Activated T-helper 1 cell treated with anti-CD3 and anti-CD28 coated beads, Interleukin-12 subunit alpha, Interleukin-12 subunit beta, Interleukin-2, Interleukin-4 antibody, amounts not matched to agents 30 ng/mL and 10 ng/mL and 1 ng/mL, durations not matched to agents 14 hours and 24 hours and 36 hours (primary cell): Measurements from ENCODE around the gene NRG2. TPM values are rescaled to one million over a fixed set of nuclear protein-coding genes. Genes with fewer than 3 reads are reported as not detected.

Experiments used
- DNase-seq: peaks from one replicate; pipeline ENCODE4 v3.0.0; 2021; ENCODE audit warnings: low spot score
- H3K27ac Mint-ChIP-seq: one replicate; pipeline ENCODE4 v1.8.0; 2021; ENCODE audit warnings: mild to moderate bottlenecking, mixed read lengths
- H3K27me3 Mint-ChIP-seq: one replicate; pipeline ENCODE4 v1.8.0; 2022; ENCODE audit warnings: mild to moderate bottlenecking, moderate library complexity, mixed read lengths; ENCODE audit not compliant: insufficient read depth
- H3K36me3 Mint-ChIP-seq: one replicate; pipeline ENCODE4 v1.8.0; 2021; ENCODE audit warnings: low read depth, mixed read lengths
- H3K4me1 Mint-ChIP-seq: one replicate; pipeline ENCODE4 v1.8.0; 2021; ENCODE audit warnings: low read depth, mixed read lengths
- H3K4me3 Mint-ChIP-seq: one replicate; pipeline ENCODE4 v1.8.0; 2021; ENCODE audit warnings: mild to moderate bottlenecking, moderate library complexity, mixed read lengths
- H3K9me3 Mint-ChIP-seq: one replicate; pipeline ENCODE4 v1.8.0; 2021; ENCODE audit warnings: mixed read lengths
- intact Hi-C: fragments of 100-400 bp; cut with micrococcal nuclease; formaldehyde crosslinking; loops from one replicate; pipeline ENCODE4 v1.15.1; 2024
- total RNA-seq: library from RNA; stranded (reverse); gene quantifications from 2 replicates; pipeline ENCODE4 v1.2.3, GENCODE V29; 2022

Gene NRG2
- total RNA-seq, 1 donor from 2014 or later, result 0.08 TPM

DNA sequence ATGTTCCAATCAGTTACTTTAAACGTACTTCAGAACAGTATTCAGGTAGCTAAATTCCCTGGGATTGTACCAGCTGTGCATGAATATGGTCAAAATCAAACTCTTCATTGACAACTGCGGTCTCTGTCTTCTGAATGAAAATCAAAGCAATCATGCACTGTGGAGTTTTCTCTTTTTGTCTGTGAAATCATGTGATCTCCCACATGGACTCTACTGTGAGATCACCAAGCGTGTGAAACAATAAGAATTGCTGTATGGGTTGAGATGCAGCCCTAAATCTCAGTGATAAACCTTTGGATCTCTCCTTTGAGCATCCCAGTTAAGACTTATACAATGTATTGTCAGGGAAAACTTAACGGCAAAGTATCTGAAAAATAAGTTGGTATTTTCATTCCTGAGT is 6.1 kb downstream of the NRG2 start:
- Mint-ChIP-seq H3K9me3 (no peaks in the 10 kb centered on the region), H3K4me1 (peaks cover 15% of the 10 kb centered on the region), H3K4me3 (no peak overlapping the region), H3K36me3 (peaks cover 2% of the 10 kb centered on the region), H3K27ac (no peak overlapping the region), H3K27me3 (peaks cover 73% of the 10 kb centered on the region)
- intact Hi-C loops, result no loop called here
- DNase-seq, result no peak

- Mint-ChIP-seq H3K4me3 (no peak overlapping the region), H3K27ac (no peak overlapping the region)
- intact Hi-C loops, result no loop called here
These were observed 7.2 kb downstream of the NRG2 start for GRCh38 chr5:140035881-140036280.

GRCh38 chr5:140033037-140033760 is 9.9 kb downstream of the NRG2 start:
- no peaks in the 10 kb centered on the region for H3K9me3 Mint-ChIP-seq
- no peak overlapping the region for H3K27ac Mint-ChIP-seq
- H3K4me1 Mint-ChIP-seq, result peaks cover under 1% of the 10 kb centered on the region
- H3K27me3 Mint-ChIP-seq, result peaks cover 46% of the 10 kb centered on the region
- no peaks in the 10 kb centered on the region for H3K36me3 Mint-ChIP-seq
- no peak overlapping the region for H3K4me3 Mint-ChIP-seq
- no peak for DNase-seq
- intact Hi-C loops, result no loop called here

More at GRCh38 chr5:140035881-140036280, 7.2 kb downstream of the NRG2 start:
- Mint-ChIP-seq H3K4me1 (peaks cover 6% of the 10 kb centered on the region), H3K27me3 (peaks cover 72% of the 10 kb centered on the region), H3K9me3 (no peaks in the 10 kb centered on the region), H3K36me3 (no peaks in the 10 kb centered on the region)
- DNase-seq, result no peak

DNA sequence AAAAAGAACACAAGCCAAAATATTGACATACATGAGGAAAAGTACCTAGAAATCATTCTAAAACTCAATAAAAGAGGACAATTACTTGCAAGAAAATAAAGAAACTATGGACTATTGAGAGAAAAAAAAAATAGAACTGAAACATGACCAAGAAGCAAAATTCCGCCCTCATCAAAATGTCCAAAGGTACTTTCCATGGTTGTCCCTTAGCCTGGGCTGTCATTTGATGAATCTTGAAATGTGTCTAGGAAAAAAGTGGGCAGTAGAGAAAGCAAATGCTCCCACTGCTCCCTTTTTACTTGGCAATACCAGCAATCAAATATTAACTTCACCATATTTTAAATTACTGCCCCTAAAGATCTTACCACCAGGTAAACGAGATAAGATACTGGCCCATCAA is 10.8 kb downstream of the NRG2 start:
- H3K36me3 Mint-ChIP-seq, result no peaks in the 10 kb centered on the region
- H3K9me3 Mint-ChIP-seq, result no peaks in the 10 kb centered on the region
- H3K4me1 Mint-ChIP-seq, result no peaks in the 10 kb centered on the region
- no peak overlapping the region for H3K4me3 Mint-ChIP-seq
- peaks cover 44% of the 10 kb centered on the region for H3K27me3 Mint-ChIP-seq
- DNase-seq, result no peak
- intact Hi-C loops, result no loop called here
- no peak overlapping the region for H3K27ac Mint-ChIP-seq

DNA sequence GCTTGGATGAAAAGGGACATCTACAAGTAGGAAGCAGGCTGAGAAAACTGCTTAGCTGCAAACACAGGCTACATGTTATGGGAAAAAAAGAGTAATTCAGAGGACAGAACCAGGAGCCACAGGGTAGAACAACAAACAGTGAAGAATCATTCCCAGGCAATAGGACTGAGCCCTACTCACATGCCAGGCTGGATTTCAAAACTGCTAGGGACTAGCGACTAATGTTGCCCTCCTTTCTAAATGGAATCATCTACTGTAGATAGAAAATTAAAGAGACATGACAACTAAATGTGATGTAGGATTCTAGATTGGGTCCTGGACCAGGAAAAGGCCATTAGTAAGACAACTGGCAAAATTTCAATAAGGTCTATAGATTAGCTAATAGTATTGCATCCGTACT is 15.3 kb downstream of the NRG2 start:
- no peaks in the 10 kb centered on the region for H3K36me3 Mint-ChIP-seq
- H3K9me3 Mint-ChIP-seq, result no peaks in the 10 kb centered on the region
- H3K27ac Mint-ChIP-seq, result no peak overlapping the region
- intact Hi-C loops, result no loop called here
- H3K4me1 Mint-ChIP-seq, result no peaks in the 10 kb centered on the region
- peaks cover 19% of the 10 kb centered on the region for H3K27me3 Mint-ChIP-seq
- no peak for DNase-seq
- H3K4me3 Mint-ChIP-seq, result no peak overlapping the region

- Mint-ChIP-seq H3K27ac (no peak overlapping the region), H3K4me3 (no peak overlapping the region), H3K36me3 (no peaks in the 10 kb centered on the region), H3K9me3 (no peaks in the 10 kb centered on the region), H3K4me1 (no peaks in the 10 kb centered on the region), H3K27me3 (peaks cover 12% of the 10 kb centered on the region)
- intact Hi-C loops, result no loop called here
- no peak for DNase-seq
These were observed 17.4 kb downstream of the NRG2 start for GRCh38 chr5:140025736-140026135.

DNA sequence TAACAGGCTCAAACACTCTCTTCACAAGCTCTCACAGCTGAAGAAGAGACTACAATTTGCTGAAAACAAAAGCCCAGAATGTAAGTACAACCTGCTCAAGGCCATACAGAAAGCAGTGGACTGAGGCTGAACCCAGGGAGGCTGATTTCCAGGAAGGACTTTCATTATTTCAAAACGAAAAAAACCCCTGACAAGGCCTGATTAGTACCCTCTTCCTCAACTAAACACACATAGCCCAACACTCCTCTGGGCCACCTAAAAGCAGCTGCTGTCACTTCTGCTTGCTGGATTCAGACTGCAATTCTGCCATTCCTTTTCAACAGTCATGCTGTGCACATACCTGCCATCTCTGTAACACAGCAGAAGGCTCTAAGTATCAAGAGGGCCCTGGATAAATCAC is 18.2 kb downstream of the NRG2 start:
- Mint-ChIP-seq H3K27ac (no peak overlapping the region), H3K27me3 (peaks cover 12% of the 10 kb centered on the region), H3K36me3 (no peaks in the 10 kb centered on the region), H3K4me3 (no peak overlapping the region), H3K9me3 (no peaks in the 10 kb centered on the region), H3K4me1 (no peaks in the 10 kb centered on the region)
- DNase-seq, result no peak
- intact Hi-C loops, result no loop called here

- intact Hi-C loops, result no loop called here
- H3K27me3 Mint-ChIP-seq, result peaks cover 12% of the 10 kb centered on the region
- H3K9me3 Mint-ChIP-seq, result no peaks in the 10 kb centered on the region
- H3K36me3 Mint-ChIP-seq, result no peaks in the 10 kb centered on the region
- H3K4me1 Mint-ChIP-seq, result no peaks in the 10 kb centered on the region
- H3K4me3 Mint-ChIP-seq, result no peak overlapping the region
- no peak overlapping the region for H3K27ac Mint-ChIP-seq
- no peak for DNase-seq
These were observed 19.4 kb downstream of the NRG2 start for GRCh38 chr5:140023611-140024191.

DNA sequence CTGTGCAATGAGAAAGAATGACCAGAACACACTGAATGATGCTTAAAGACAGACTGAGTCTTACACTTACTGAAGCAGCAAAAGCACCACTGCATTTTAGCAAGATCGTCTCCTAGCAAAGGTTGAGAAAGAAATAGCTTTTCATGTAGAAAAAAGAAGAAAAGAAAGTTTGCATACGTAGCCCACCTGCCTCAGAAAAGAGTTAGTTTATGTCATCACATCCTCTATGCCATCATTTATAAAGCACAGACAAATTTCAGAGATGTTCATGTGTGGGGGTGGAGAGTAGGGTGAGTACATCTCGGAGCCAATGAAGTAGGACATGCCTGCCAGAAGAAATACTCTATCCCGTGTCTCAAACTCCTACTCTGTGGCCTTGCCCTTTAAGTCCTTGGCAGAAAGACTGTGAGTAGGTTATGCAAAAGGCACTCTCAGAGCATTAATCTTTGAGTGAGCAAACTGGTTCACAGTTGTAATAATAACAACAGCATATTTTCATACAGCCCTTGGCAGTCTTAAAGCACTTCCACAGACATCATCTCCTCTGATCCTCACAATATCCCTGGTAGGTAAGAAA is 22.4 kb downstream of the NRG2 start:
- H3K4me3 Mint-ChIP-seq, result no peak overlapping the region
- DNase-seq, result no peak
- H3K4me1 Mint-ChIP-seq, result no peaks in the 10 kb centered on the region
- H3K27ac Mint-ChIP-seq, result no peak overlapping the region
- H3K9me3 Mint-ChIP-seq, result no peaks in the 10 kb centered on the region
- intact Hi-C loops, result no loop called here
- peaks cover 6% of the 10 kb centered on the region for H3K27me3 Mint-ChIP-seq
- H3K36me3 Mint-ChIP-seq, result no peaks in the 10 kb centered on the region

GRCh38 chr5:140018920-140019644 is 24.0 kb downstream of the NRG2 start:
- Mint-ChIP-seq H3K4me3 (no peak overlapping the region), H3K27me3 (no peaks in the 10 kb centered on the region), H3K36me3 (no peaks in the 10 kb centered on the region), H3K4me1 (no peaks in the 10 kb centered on the region), H3K9me3 (no peaks in the 10 kb centered on the region), H3K27ac (no peak overlapping the region)
- intact Hi-C loops, result no loop called here
- no peak for DNase-seq

- no peaks in the 10 kb centered on the region for H3K9me3 Mint-ChIP-seq
- H3K27ac Mint-ChIP-seq, result no peak overlapping the region
- intact Hi-C loops, result no loop called here
- H3K27me3 Mint-ChIP-seq, result no peaks in the 10 kb centered on the region
- H3K4me1 Mint-ChIP-seq, result no peaks in the 10 kb centered on the region
- no peak for DNase-seq
- H3K36me3 Mint-ChIP-seq, result no peaks in the 10 kb centered on the region
- H3K4me3 Mint-ChIP-seq, result no peak overlapping the region
These were observed 24.6 kb downstream of the NRG2 start for GRCh38 chr5:140018517-140018916.

DNA sequence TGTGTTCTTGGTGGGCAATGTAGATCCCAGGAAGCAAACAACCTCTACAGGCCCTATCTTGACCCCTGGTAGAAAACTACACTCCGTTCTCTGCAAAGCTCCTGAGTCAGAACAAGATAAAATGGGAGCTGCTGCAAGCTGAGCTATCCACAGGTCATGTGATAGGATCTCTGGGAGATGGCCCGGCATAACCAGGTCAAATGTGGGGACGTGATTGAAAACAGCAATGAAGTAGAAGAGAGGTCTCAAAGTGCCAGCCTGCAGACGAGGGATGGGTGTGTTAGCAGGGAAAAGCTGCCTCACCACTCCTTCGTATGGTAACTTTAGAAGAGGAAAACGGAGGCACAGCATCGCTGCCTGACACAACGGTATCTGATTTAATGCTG is 25.0 kb downstream of the NRG2 start:
- intact Hi-C loops, result no loop called here
- no peak overlapping the region for H3K27ac Mint-ChIP-seq
- no peak overlapping the region for H3K4me3 Mint-ChIP-seq
- no peak for DNase-seq
- H3K4me1 Mint-ChIP-seq, result no peaks in the 10 kb centered on the region
- H3K36me3 Mint-ChIP-seq, result no peaks in the 10 kb centered on the region
- H3K27me3 Mint-ChIP-seq, result no peaks in the 10 kb centered on the region
- no peaks in the 10 kb centered on the region for H3K9me3 Mint-ChIP-seq
